Measurements from ENCODE around the gene ITGA4.

The ITGA4 gene

GRCh38 chr2:181457741-181458425 is 697 bp downstream of the ITGA4 start:
- Histone ChIP-seq H3K9me3 (no peaks in the 10 kb centered on the region), H4K20me1 (peaks cover 22% of the 10 kb centered on the region), H3K4me2 (peak overlapping the region; percentile 95), H3K9ac (peak overlapping the region; percentile 99), H3K36me3 (peaks cover 17% of the 10 kb centered on the region; the same call in 1 of the 2 replicates), H3K4me1 (peaks cover 45% of the 10 kb centered on the region), H3K27me3 (no peaks in the 10 kb centered on the region), H3K4me3 (peak overlapping the region; percentile 82), H3K27ac (peak overlapping the region; percentile 99)
- TF ChIP-seq Cebpa-rat (IDR thresholded peaks at IDR 0.05), result no peak

GRCh38 chr2:181458871-181459270 is 1.7 kb downstream of the ITGA4 start:
- peak overlapping the region; percentile 95 for H3K4me2 ChIP-seq
- no peaks in the 10 kb centered on the region for H3K27me3 ChIP-seq
- peaks cover 27% of the 10 kb centered on the region for H3K36me3 ChIP-seq

GRCh38 chr2:181459621-181460021 is 2.4 kb downstream of the ITGA4 start:
- peaks cover 39% of the 10 kb centered on the region for H4K20me1 ChIP-seq
- peak overlapping the region; percentile 99 for H3K9ac ChIP-seq
- peak overlapping the region; percentile 95 for H3K4me2 ChIP-seq

More at GRCh38 chr2:181458871-181459270, 1.7 kb downstream of the ITGA4 start:
- Histone ChIP-seq H4K20me1 (peaks cover 32% of the 10 kb centered on the region), H3K27ac (peak overlapping the region; percentile 99), H3K9me3 (no peaks in the 10 kb centered on the region), H3K9ac (peak overlapping the region; percentile 99), H3K4me3 (peak overlapping the region; percentile 82), H3K4me1 (peaks cover 46% of the 10 kb centered on the region)
- no peak for TF ChIP-seq Cebpa-rat (IDR thresholded peaks at IDR 0.05)

GRCh38 chr2:181461056-181461997 is 4.1 kb downstream of the ITGA4 start:
- TF ChIP-seq Cebpa-rat (IDR thresholded peaks at IDR 0.05), result no peak
- no peaks in the 10 kb centered on the region for H3K9me3 ChIP-seq
- H4K20me1 ChIP-seq, result peaks cover 56% of the 10 kb centered on the region
- H3K27ac ChIP-seq, result peak overlapping the region; percentile 99
- peak overlapping the region; percentile 99 for H3K9ac ChIP-seq
- peak overlapping the region; percentile 95 for H3K4me2 ChIP-seq
- H3K27me3 ChIP-seq, result no peaks in the 10 kb centered on the region
- peaks cover 49% of the 10 kb centered on the region for H3K36me3 ChIP-seq
- peak overlapping the region; percentile 82 for H3K4me3 ChIP-seq
- peaks cover 46% of the 10 kb centered on the region for H3K4me1 ChIP-seq

More at GRCh38 chr2:181459621-181460021, 2.4 kb downstream of the ITGA4 start:
- H3K27me3 ChIP-seq, result no peaks in the 10 kb centered on the region
- peak overlapping the region; percentile 99 for H3K27ac ChIP-seq
- H3K4me1 ChIP-seq, result peaks cover 46% of the 10 kb centered on the region
- H3K4me3 ChIP-seq, result peak overlapping the region; percentile 82
- peaks cover 34% of the 10 kb centered on the region for H3K36me3 ChIP-seq
- no peak for TF ChIP-seq Cebpa-rat (IDR thresholded peaks at IDR 0.05)
- no peaks in the 10 kb centered on the region for H3K9me3 ChIP-seq

- H3K4me3 ChIP-seq, result peak overlapping the region; percentile 82
- TF ChIP-seq Cebpa-rat (IDR thresholded peaks at IDR 0.05), result no peak
- peaks cover 64% of the 10 kb centered on the region for H4K20me1 ChIP-seq
- H3K36me3 ChIP-seq, result peaks cover 50% of the 10 kb centered on the region
- H3K4me2 ChIP-seq, result peak overlapping the region; percentile 95
- H3K27me3 ChIP-seq, result no peaks in the 10 kb centered on the region
- peaks cover 51% of the 10 kb centered on the region for H3K4me1 ChIP-seq
- H3K27ac ChIP-seq, result peak overlapping the region; percentile 99
- no peaks in the 10 kb centered on the region for H3K9me3 ChIP-seq
- H3K9ac ChIP-seq, result peak overlapping the region; percentile 76
These were observed 4.8 kb downstream of the ITGA4 start for GRCh38 chr2:181462033-181462432.

- peaks cover 66% of the 10 kb centered on the region for H3K4me1 ChIP-seq
- H3K4me2 ChIP-seq, result peak overlapping the region; percentile 95
These were observed 6.4 kb downstream of the ITGA4 start for GRCh38 chr2:181463588-181463987.

GRCh38 chr2:181464966-181465365 is 7.8 kb downstream of the ITGA4 start:
- Histone ChIP-seq H3K9me3 (no peaks in the 10 kb centered on the region), H3K4me2 (peak overlapping the region; percentile 95), H4K20me1 (peaks cover 93% of the 10 kb centered on the region), H3K9ac (peak overlapping the region; percentile 76; the same call in 1 of the 2 replicates), H3K36me3 (peaks cover 71% of the 10 kb centered on the region), H3K4me3 (peak overlapping the region; percentile 82), H3K4me1 (peaks cover 68% of the 10 kb centered on the region), H3K27ac (peak overlapping the region; percentile 11; the same call in 1 of the 2 replicates), H3K27me3 (no peaks in the 10 kb centered on the region)
- no peak for TF ChIP-seq Cebpa-rat (IDR thresholded peaks at IDR 0.05)

More at GRCh38 chr2:181463588-181463987, 6.4 kb downstream of the ITGA4 start:
- Histone ChIP-seq H3K27ac (peak overlapping the region; percentile 99), H3K4me3 (peak overlapping the region; percentile 82), H3K36me3 (peaks cover 66% of the 10 kb centered on the region), H3K27me3 (no peaks in the 10 kb centered on the region), H3K9ac (peak overlapping the region; percentile 76), H4K20me1 (peaks cover 79% of the 10 kb centered on the region), H3K9me3 (no peaks in the 10 kb centered on the region)
- TF ChIP-seq Cebpa-rat (IDR thresholded peaks at IDR 0.05), result no peak

GRCh38 chr2:181465676-181466375 is 8.6 kb downstream of the ITGA4 start:
- Histone ChIP-seq H3K4me2 (peak overlapping the region; percentile 95), H3K36me3 (peaks cover 80% of the 10 kb centered on the region), H3K27ac (peak overlapping the region; percentile 20; the same call in 1 of the 2 replicates), H3K9ac (no peak overlapping the region; the same call in 1 of the 2 replicates), H4K20me1 (peaks cover 100% of the 10 kb centered on the region), H3K9me3 (no peaks in the 10 kb centered on the region), H3K27me3 (no peaks in the 10 kb centered on the region), H3K4me1 (peaks cover 77% of the 10 kb centered on the region), H3K4me3 (peak overlapping the region; percentile 7; the same call in 1 of the 2 replicates)
- no peak for TF ChIP-seq Cebpa-rat (IDR thresholded peaks at IDR 0.05)
